KMS-11 (cell line): Measurements from ENCODE around the gene TMEM184A.
"Not testable (repeated sequence)": the region's sequence is repeated elsewhere in the genome, so short reads cannot be mapped to it uniquely, and the experiment has no call there.

Experiments
- H2AFZ ChIP-seq: fragments of 200-600 bp; sonication (generic); 2 replicates; pipeline ENCODE4 v1.6.1; 2016; ENCODE audit warnings: antibody characterized with exemption, mixed run types, low read depth
- H3K27ac ChIP-seq: fragments of 200-600 bp; sonication (generic); 2 replicates; pipeline ENCODE4 v1.6.1; 2016; ENCODE audit warnings: mild to moderate bottlenecking, mixed run types
- H3K27me3 ChIP-seq: fragments of 200-600 bp; sonication (generic); 2 replicates; pipeline ENCODE4 v1.6.1; 2017; ENCODE audit warnings: mild to moderate bottlenecking, low read depth, mixed run types, moderate library complexity; ENCODE audit not compliant: insufficient read depth
- H3K36me3 ChIP-seq: fragments of 200-600 bp; sonication (generic); 2 replicates; pipeline ENCODE4 v1.6.1; 2017; ENCODE audit warnings: mild to moderate bottlenecking, mixed run types; ENCODE audit not compliant: insufficient read depth
- H3K4me1 ChIP-seq: fragments of 200-600 bp; sonication (generic); 2 replicates; pipeline ENCODE4 v1.6.1; 2016; ENCODE audit warnings: mild to moderate bottlenecking, low read depth, mixed run types; ENCODE audit not compliant: poor library complexity, severe bottlenecking
- H3K4me2 ChIP-seq: fragments of 200-600 bp; sonication (generic); 2 replicates; pipeline ENCODE4 v1.7.0; 2016; ENCODE audit warnings: mild to moderate bottlenecking, mixed run types
- H3K4me3 ChIP-seq: fragments of 200-600 bp; sonication (generic); IDR thresholded peaks from 2 replicates; pipeline ENCODE4 v1.6.1; 2017; ENCODE audit warnings: low read depth, low read length, mixed read lengths; ENCODE audit not compliant: insufficient read depth
- H3K79me2 ChIP-seq: fragments of 200-600 bp; sonication (generic); 2 replicates; pipeline ENCODE4 v1.6.1; 2016; ENCODE audit warnings: low read depth, mixed run types; ENCODE audit not compliant: insufficient read depth
- H3K9ac ChIP-seq: fragments of 200-600 bp; sonication (generic); 2 replicates; pipeline ENCODE4 v1.6.1; 2016; ENCODE audit warnings: mild to moderate bottlenecking, mixed run types
- H4K20me1 ChIP-seq: fragments of 200-600 bp; sonication (generic); 2 replicates; pipeline ENCODE4 v1.6.1; 2016; ENCODE audit warnings: mild to moderate bottlenecking, mixed run types; ENCODE audit not compliant: insufficient read depth
- CTCF ChIP-seq: fragments of 200-600 bp; sonication (generic); conservative IDR thresholded peaks from 2 replicates; pipeline ENCODE4 v1.6.1; 2017; ENCODE audit warnings: low read depth, mild to moderate bottlenecking, antibody characterized with exemption, low read length, moderate library complexity, mixed read lengths

The TMEM184A gene

GRCh38 chr7:1585142-1585981 lies 29.4 kb upstream of the TMEM184A start:
- H3K27me3 ChIP-seq = peaks cover 69% of the 10 kb centered on the region
- no peak for TF ChIP-seq CTCF
- no peak overlapping the region for H3K4me3 ChIP-seq
- no peaks in the 10 kb centered on the region for H4K20me1 ChIP-seq
- no peak overlapping the region for H3K9ac ChIP-seq
- H2AFZ ChIP-seq = no peak overlapping the region
- H3K4me2 ChIP-seq = no peak overlapping the region
- H3K27ac ChIP-seq = no peak overlapping the region
- H3K79me2 ChIP-seq = no peaks in the 10 kb centered on the region
- H3K36me3 ChIP-seq = no peaks in the 10 kb centered on the region
- H3K4me1 ChIP-seq = no peaks in the 10 kb centered on the region

- Histone ChIP-seq H3K27ac (no peak overlapping the region), H3K4me3 (no peak overlapping the region), H3K36me3 (no peaks in the 10 kb centered on the region), H3K9ac (no peak overlapping the region), H3K4me2 (no peak overlapping the region), H3K4me1 (peaks cover 2% of the 10 kb centered on the region), H3K79me2 (no peaks in the 10 kb centered on the region), H2AFZ (no peak overlapping the region), H3K27me3 (peaks cover 62% of the 10 kb centered on the region), H4K20me1 (no peaks in the 10 kb centered on the region)
- TF ChIP-seq CTCF = no peak
Observed at GRCh38 chr7:1584700-1585099, 28.7 kb upstream of the TMEM184A start.

- H3K27ac ChIP-seq, H4K20me1 ChIP-seq, H3K4me3 ChIP-seq: not testable (repeated sequence)
Observed at GRCh38 chr7:1583241-1583930, 27.4 kb upstream of the TMEM184A start.

GRCh38 chr7:1580422-1581030 lies 24.5 kb upstream of the TMEM184A start:
- no peak for TF ChIP-seq CTCF
- Histone ChIP-seq H3K4me2 (no peak overlapping the region), H3K27ac (no peak overlapping the region), H3K36me3 (no peaks in the 10 kb centered on the region), H3K27me3 (peaks cover 21% of the 10 kb centered on the region; the same call in 1 of the 2 replicates), H3K4me1 (peaks cover 7% of the 10 kb centered on the region), H3K4me3 (no peak overlapping the region), H3K79me2 (no peaks in the 10 kb centered on the region), H4K20me1 (no peaks in the 10 kb centered on the region), H2AFZ (no peak overlapping the region), H3K9ac (no peak overlapping the region)

More at GRCh38 chr7:1583241-1583930, 27.4 kb upstream of the TMEM184A start:
- H2AFZ ChIP-seq, H3K79me2 ChIP-seq, H3K4me1 ChIP-seq, H3K4me2 ChIP-seq, H3K36me3 ChIP-seq, H3K9ac ChIP-seq: not testable (repeated sequence)
- peaks cover 49% of the 10 kb centered on the region for H3K27me3 ChIP-seq
